ENCODE measurements around the gene MKRN2. TPM values are rescaled to one million over a fixed set of nuclear protein-coding genes. Genes with fewer than 3 reads are reported as not detected.

Gene MKRN2
- total RNA-seq, 4 donors from 2014 or later, result 35.5 to 49.4 (median 45.3) TPM

DNA sequence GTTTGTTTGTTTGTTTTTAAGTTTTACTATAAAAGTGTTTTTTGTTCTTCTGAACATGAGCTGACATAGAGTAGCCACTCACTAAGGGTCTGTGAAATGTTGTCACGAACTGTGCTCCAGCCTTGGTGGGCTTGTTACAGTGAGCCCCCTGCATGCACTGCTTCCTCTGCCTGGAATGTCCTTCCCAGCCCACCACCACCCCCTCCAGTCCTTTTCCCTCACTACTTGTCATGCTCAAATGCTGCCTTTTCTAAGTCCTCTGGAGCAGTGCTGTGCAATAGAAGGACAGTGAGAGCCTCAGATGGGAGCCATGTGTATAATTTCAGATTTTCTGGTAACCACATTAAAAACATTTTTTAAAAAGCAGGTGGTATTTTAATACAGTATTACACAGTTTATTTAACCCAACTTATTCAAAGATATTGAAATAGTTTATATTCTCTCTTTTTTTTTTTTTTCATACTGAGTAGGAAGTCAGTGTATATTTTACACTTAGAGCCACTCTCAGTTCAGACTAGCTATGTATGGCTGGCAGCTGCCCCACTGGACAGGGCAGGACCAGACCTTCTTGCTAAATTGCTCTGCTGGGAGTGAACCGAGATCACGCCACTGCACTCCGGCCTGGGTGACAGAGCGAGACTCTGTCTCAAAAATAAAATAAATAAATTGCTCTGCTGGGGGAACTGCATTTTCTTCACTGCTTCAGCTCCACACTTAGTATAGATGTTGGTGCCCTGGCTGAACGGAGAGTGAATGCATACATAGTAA, 38.4 kb upstream of the MKRN2 start:
- Histone ChIP-seq H3K27ac (peak overlapping the region in 2 of 4 donors; percentile 52 to 56), H3K4me1 (peaks cover 0 to 19% (median 0%) of the 10 kb centered on the region in 4 donors), H3K4me3 (no peak overlapping the region), H3K27me3 (no peaks in the 10 kb centered on the region), H3K9me3 (no peaks in the 10 kb centered on the region), H3K36me3 (peaks cover 0 to 27% (median 0%) of the 10 kb centered on the region in 3 donors)
- TF ChIP-seq POLR2A (IDR thresholded peaks at IDR 0.05) (no peak), EP300 (IDR thresholded peaks at IDR 0.05) (no peak)
- TF ChIP-seq, protein P1, sequence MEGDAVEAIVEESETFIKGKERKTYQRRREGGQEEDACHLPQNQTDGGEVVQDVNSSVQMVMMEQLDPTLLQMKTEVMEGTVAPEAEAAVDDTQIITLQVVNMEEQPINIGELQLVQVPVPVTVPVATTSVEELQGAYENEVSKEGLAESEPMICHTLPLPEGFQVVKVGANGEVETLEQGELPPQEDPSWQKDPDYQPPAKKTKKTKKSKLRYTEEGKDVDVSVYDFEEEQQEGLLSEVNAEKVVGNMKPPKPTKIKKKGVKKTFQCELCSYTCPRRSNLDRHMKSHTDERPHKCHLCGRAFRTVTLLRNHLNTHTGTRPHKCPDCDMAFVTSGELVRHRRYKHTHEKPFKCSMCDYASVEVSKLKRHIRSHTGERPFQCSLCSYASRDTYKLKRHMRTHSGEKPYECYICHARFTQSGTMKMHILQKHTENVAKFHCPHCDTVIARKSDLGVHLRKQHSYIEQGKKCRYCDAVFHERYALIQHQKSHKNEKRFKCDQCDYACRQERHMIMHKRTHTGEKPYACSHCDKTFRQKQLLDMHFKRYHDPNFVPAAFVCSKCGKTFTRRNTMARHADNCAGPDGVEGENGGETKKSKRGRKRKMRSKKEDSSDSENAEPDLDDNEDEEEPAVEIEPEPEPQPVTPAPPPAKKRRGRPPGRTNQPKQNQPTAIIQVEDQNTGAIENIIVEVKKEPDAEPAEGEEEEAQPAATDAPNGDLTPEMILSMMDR (IDR thresholded peaks at IDR 0.05), result no peak
- 50 to 65% methylated on average over 6 of the region's 6 CpGs for WGBS, 2 donors
- DNase-seq (ENCODE audit: low spot score in 2 of 2), result no peak

DNA sequence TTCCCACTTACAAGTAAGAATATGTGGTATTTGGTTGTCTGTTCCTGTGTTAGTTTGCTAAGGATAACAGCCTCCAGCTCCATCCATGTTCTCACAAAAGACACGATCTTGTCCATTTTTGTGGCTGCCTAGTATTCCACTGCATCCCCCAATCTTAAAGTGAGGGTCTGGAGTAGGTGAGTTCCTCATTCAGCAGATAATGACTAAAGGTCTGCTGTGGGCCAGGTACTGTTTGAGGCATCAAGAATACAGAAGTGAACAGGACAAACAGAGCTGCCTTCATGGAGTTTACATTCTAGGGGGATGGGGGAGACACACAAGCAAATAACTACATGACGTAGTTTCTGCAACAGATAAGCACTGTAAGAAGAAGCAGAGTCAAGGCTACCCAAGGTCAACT, 35.9 kb upstream of the MKRN2 start:
- Histone ChIP-seq H3K9me3 (no peaks in the 10 kb centered on the region), H3K4me3 (no peak overlapping the region), H3K27me3 (no peaks in the 10 kb centered on the region), H3K36me3 (peaks cover 0 to 46% (median 0%) of the 10 kb centered on the region in 3 donors), H3K4me1 (peaks cover 0 to 9% (median 0%) of the 10 kb centered on the region in 4 donors), H3K27ac (no peak overlapping the region)
- 96% methylated on average over 2 of the region's 2 CpGs for WGBS, 2 donors
- no peak for DNase-seq (ENCODE audit: low spot score in 2 of 2)
- TF ChIP-seq, protein P1 (IDR thresholded peaks at IDR 0.05), result no peak
- TF ChIP-seq POLR2A (IDR thresholded peaks at IDR 0.05) (no peak), EP300 (IDR thresholded peaks at IDR 0.05) (no peak)

DNA sequence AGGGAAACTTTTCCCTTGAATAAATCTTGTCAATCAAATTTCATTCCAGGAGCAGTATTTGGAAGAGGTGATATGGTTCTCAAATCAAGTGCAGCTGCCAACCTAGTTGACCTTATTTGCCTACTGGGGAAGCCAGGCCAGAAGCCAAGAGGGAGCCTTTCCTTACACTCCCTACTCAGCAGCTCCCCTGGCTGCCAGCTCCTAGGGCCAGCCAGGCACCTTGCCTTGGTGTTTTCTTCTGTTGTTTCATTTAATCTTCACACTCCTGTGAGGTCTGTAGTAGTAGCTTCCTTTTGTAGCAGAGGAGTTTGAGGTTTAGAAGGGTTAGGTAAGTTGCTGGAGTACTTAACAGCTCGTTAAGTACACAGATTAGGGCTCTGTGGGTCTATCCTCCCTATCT, 34.2 kb upstream of the MKRN2 start:
- TF ChIP-seq POLR2A (IDR thresholded peaks at IDR 0.05), result no peak
- Histone ChIP-seq H3K27me3 (no peaks in the 10 kb centered on the region), H3K4me1 (peaks cover 0 to 6% (median 0%) of the 10 kb centered on the region in 4 donors), H3K9me3 (no peaks in the 10 kb centered on the region), H3K36me3 (peaks cover 0 to 56% (median 0%) of the 10 kb centered on the region in 3 donors), H3K27ac (no peak overlapping the region), H3K4me3 (no peak overlapping the region)
- DNase-seq (ENCODE audit: low spot score in 2 of 2), result no peak
- WGBS, 2 donors, result 89 to 90% methylated on average over 1 of the region's 1 CpG

DNA sequence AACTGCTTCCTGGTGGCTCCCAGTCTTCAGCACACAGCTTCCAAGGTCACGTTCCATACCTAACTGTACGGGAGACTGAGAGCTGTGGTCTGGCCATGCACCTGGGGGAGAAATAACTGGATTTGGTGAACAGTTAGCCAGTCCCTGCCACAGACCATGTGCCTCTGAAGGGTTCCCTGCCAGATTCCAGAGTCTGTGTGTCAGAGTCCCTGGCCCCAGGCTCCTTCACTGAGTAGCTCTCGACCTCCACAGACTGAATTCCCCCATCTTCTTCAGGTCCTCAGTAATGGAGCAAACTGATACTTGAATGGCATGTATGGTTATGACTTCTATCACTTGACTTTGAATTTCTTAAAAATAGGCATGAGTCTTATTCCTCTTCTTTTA, 29.1 kb upstream of the MKRN2 start:
- TF ChIP-seq POLR2A (IDR thresholded peaks at IDR 0.05) (no peak), EP300 (IDR thresholded peaks at IDR 0.05) (no peak)
- TF ChIP-seq, protein P1 (IDR thresholded peaks at IDR 0.05), result no peak
- no peak overlapping the region for H3K27ac ChIP-seq
- no peaks in the 10 kb centered on the region for H3K9me3 ChIP-seq
- 61 to 91% methylated on average over 3 of the region's 3 CpGs for WGBS, 2 donors
- H3K4me1 ChIP-seq, result no peaks in the 10 kb centered on the region
- H3K27me3 ChIP-seq, result no peaks in the 10 kb centered on the region
- no peak overlapping the region for H3K4me3 ChIP-seq
- peaks cover 0 to 76% (median 0%) of the 10 kb centered on the region in 3 donors for H3K36me3 ChIP-seq
- DNase-seq (ENCODE audit: low spot score in 2 of 2), result no peak

DNA sequence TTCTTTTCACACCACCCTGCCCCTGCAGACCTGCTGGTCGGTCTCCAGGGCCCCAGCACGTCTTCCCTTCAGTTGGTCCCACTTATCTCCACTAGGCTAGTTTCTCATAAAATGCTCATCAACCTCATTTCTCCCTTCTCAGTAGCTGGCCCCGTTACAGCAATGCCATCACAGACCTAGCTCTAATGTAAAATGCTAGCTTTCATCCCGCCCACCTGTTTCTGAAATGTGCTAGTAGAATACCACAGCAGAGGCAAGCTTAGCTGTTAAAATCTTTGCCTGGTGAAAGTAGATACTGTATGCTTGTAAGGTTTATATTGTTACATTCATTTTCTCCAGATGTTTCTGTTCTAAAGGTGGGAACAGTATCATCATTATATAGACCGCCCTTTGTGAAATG, 24.7 kb upstream of the MKRN2 start:
- Histone ChIP-seq H3K27ac (no peak overlapping the region), H3K4me3 (no peak overlapping the region), H3K27me3 (no peaks in the 10 kb centered on the region), H3K9me3 (no peaks in the 10 kb centered on the region), H3K4me1 (no peaks in the 10 kb centered on the region), H3K36me3 (peaks cover 0 to 50% (median 0%) of the 10 kb centered on the region in 3 donors)
- no peak for DNase-seq (ENCODE audit: low spot score in 2 of 2)
- 78 to 87% methylated on average over 5 of the region's 5 CpGs for WGBS, 2 donors
- TF ChIP-seq, protein P1 (IDR thresholded peaks at IDR 0.05), result no peak
- no peak for TF ChIP-seq POLR2A (IDR thresholded peaks at IDR 0.05)
- no peak for TF ChIP-seq EP300 (IDR thresholded peaks at IDR 0.05)

Data from tibial nerve (tissue), 4 donors.